HEK293 (cell line): ENCODE data around the gene SAPCD1.

ENCODE experiments used
- CTCF ChIA-PET: fragments of 350-600 bp; formaldehyde crosslinking; extraction: SDS; loops from one replicate; lab custom pipeline; 2021; ENCODE audit warnings: antibody characterized with exemption; lab: Yijun Ruan, JAX
- POLR2A ChIA-PET: fragments of 300-600 bp; formaldehyde crosslinking; extraction: SDS; loops from one replicate; lab custom pipeline; 2020; ENCODE audit warnings: antibody characterized with exemption, inconsistent platforms; lab: Yijun Ruan, JAX
- H3K27ac ChIP-seq: fragments of 200-500 bp; sonication (Bioruptor generic); 2 replicates; pipeline ENCODE4 v1.5.1; 2014; ENCODE audit warnings: low read depth, low read length, control low read depth, inconsistent platforms; ENCODE audit errors: extremely low read depth
- H3K36me3 ChIP-seq, 2 experiments: fragments of 200-500 bp in 1 of 2; sonication (Bioruptor generic) in 1 of 2; 1 replicate in 1 of 2; 2 replicates in 1 of 2; pipeline ENCODE4 v1.5.1; 2014 to 2017; ENCODE audit warnings: inconsistent platforms in 2 of 2, low read length in 2 of 2; ENCODE audit not compliant: control insufficient read depth in 2 of 2, insufficient read depth in 1 of 2
- H3K4me1 ChIP-seq: fragments of 200-500 bp; sonication (Bioruptor generic); 2 replicates; pipeline ENCODE4 v1.5.1; 2014; ENCODE audit warnings: mild to moderate bottlenecking, low read length, inconsistent platforms; ENCODE audit not compliant: control insufficient read depth, insufficient read depth
- H3K4me3 ChIP-seq: 2 replicates; pipeline ENCODE4 v1.5.1; 2011; ENCODE audit warnings: low read depth, mild to moderate bottlenecking, control low read depth, low read length, moderate library complexity
- H3K9me3 ChIP-seq: fragments of 200-500 bp; sonication (Bioruptor generic); 2 replicates; pipeline ENCODE4 v1.5.1; 2014; ENCODE audit warnings: low read depth, low read length, inconsistent platforms; ENCODE audit not compliant: control insufficient read depth, insufficient read depth
- GLIS1 ChIP-seq: fragments of 450-650 bp; formaldehyde crosslinking; IDR thresholded peaks from 2 replicates; pipeline ENCODE4 v1.5.1; 2016; ENCODE audit warnings: missing biosample characterization, missing genetic modification characterization
- OVOL3 ChIP-seq: fragments of 450-650 bp; formaldehyde crosslinking; IDR thresholded peaks from 2 replicates; pipeline ENCODE4 v1.5.1; 2016; ENCODE audit warnings: missing biosample characterization, missing genetic modification characterization
- YY1 ChIP-seq: fragments of 450-650 bp; formaldehyde crosslinking; IDR thresholded peaks from 2 replicates; pipeline ENCODE4 v1.5.1; 2018; ENCODE audit warnings: missing biosample characterization, missing genetic modification characterization
- ZNF16 ChIP-seq: fragments of 450-650 bp; formaldehyde crosslinking; IDR thresholded peaks from 2 replicates; pipeline ENCODE4 v1.5.1; 2016; ENCODE audit warnings: low read depth, missing biosample characterization, missing genetic modification characterization
- ZNF184 ChIP-seq: fragments of 450-650 bp; IDR thresholded peaks from 2 replicates; pipeline ENCODE4 v1.5.1; 2018; ENCODE audit warnings: missing biosample characterization, mild to moderate bottlenecking, missing genetic modification characterization
- ZNF221 ChIP-seq: fragments of 450-650 bp; formaldehyde crosslinking; IDR thresholded peaks from 2 replicates; pipeline ENCODE4 v1.5.1; 2017; ENCODE audit warnings: missing biosample characterization, missing genetic modification characterization, borderline replicate concordance
- ZNF274 ChIP-seq, 2 experiments: fragments of 200-500 bp in 1 of 2; fragments of 450-650 bp in 1 of 2; sonication (Bioruptor generic) in 1 of 2; formaldehyde crosslinking in 1 of 2; IDR thresholded peaks; 2 replicates each; pipeline versions ENCODE4 v1.5.1 to v1.6.1; 2014 to 2016; ENCODE audit warnings: borderline replicate concordance in 1 of 2, inconsistent platforms in 1 of 2, low read length in 1 of 2, missing biosample characterization in 1 of 2, missing genetic modification characterization in 1 of 2
- ZNF654 ChIP-seq: fragments of 450-650 bp; formaldehyde crosslinking; IDR thresholded peaks from 2 replicates; pipeline ENCODE4 v1.5.1; 2016; ENCODE audit warnings: low read depth, missing biosample characterization, missing genetic modification characterization
- ZNF747 ChIP-seq: fragments of 450-650 bp; formaldehyde crosslinking; IDR thresholded peaks from 2 replicates; pipeline ENCODE4 v1.5.1; 2016; ENCODE audit warnings: missing biosample characterization, missing genetic modification characterization
- ZNF768 ChIP-seq: fragments of 450-650 bp; formaldehyde crosslinking; IDR thresholded peaks from 2 replicates; pipeline ENCODE4 v1.5.1; 2018; ENCODE audit warnings: missing biosample characterization, mild to moderate bottlenecking, missing genetic modification characterization
- ZNF830 ChIP-seq: fragments of 450-650 bp; IDR thresholded peaks from 2 replicates; pipeline ENCODE4 v1.5.0; 2018; ENCODE audit warnings: missing biosample characterization, missing genetic modification characterization, low read depth, mild to moderate bottlenecking, moderate library complexity
- TF ChIP-seq, protein P1 (sequence below): fragments of 450-650 bp; formaldehyde crosslinking; IDR thresholded peaks from 2 replicates; pipeline ENCODE4 v1.5.1; 2016; ENCODE audit warnings: missing biosample characterization, missing genetic modification characterization
- TF ChIP-seq, protein P2 (sequence below): fragments of 450-650 bp; formaldehyde crosslinking; IDR thresholded peaks from 2 replicates; pipeline ENCODE4 v1.5.1; 2016; ENCODE audit warnings: missing biosample characterization, missing genetic modification characterization
- TF ChIP-seq, protein P3 (sequence below): fragments of 450-650 bp; formaldehyde crosslinking; IDR thresholded peaks from 2 replicates; pipeline ENCODE4 v1.5.1; 2017; ENCODE audit warnings: missing biosample characterization, missing genetic modification characterization
- TF ChIP-seq, protein P4 (sequence below): fragments of 450-650 bp; formaldehyde crosslinking; IDR thresholded peaks from 2 replicates; pipeline ENCODE4 v1.5.1; 2016; ENCODE audit warnings: missing biosample characterization, missing genetic modification characterization

Gene SAPCD1

DNA sequence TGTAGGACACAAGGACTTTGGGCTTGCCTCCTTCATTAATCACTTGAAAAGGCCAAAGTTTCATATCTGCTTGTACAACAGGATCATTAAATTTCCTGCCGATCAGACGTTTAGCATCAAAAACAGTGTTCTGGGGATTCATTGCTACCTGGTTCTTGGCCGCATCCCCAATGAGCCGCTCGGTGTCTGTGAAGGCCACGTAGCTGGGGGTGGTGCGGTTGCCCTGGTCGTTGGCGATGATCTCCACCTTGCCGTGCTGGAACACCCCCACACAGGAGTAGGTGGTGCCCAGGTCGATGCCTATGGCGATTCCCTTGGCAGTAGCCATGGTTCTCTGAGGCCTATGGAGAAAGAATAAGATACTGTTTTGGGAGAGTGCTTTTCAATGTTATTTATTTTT lies 49.2 kb downstream of the SAPCD1 start:
- no peaks in the 10 kb centered on the region for H3K9me3 ChIP-seq
- peaks cover 0 to 6% of the 10 kb centered on the region in 2 experiments; a peak in 1 of 3 replicates for H3K36me3 ChIP-seq
- no peak overlapping the region for H3K27ac ChIP-seq
- TF ChIP-seq, protein P1, sequence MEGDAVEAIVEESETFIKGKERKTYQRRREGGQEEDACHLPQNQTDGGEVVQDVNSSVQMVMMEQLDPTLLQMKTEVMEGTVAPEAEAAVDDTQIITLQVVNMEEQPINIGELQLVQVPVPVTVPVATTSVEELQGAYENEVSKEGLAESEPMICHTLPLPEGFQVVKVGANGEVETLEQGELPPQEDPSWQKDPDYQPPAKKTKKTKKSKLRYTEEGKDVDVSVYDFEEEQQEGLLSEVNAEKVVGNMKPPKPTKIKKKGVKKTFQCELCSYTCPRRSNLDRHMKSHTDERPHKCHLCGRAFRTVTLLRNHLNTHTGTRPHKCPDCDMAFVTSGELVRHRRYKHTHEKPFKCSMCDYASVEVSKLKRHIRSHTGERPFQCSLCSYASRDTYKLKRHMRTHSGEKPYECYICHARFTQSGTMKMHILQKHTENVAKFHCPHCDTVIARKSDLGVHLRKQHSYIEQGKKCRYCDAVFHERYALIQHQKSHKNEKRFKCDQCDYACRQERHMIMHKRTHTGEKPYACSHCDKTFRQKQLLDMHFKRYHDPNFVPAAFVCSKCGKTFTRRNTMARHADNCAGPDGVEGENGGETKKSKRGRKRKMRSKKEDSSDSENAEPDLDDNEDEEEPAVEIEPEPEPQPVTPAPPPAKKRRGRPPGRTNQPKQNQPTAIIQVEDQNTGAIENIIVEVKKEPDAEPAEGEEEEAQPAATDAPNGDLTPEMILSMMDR (tag by site-specific recombination) = no peak
- TF ChIP-seq ZNF830 (tag by site-specific recombination) (no peak), ZNF184 (tag by site-specific recombination) (no peak), ZNF221 (tag by site-specific recombination) (no peak), GLIS1 (tag by site-specific recombination) (no peak), ZNF654 (tag by site-specific recombination) (no peak), ZNF768 (no peak), ZNF16 (no peak), OVOL3 (tag by site-specific recombination) (no peak), ZNF274 (IDR thresholded peaks at IDR 0.05; ENCODE audit: low read length) (no peak), ZNF274 (tag by site-specific recombination; IDR thresholded peaks at IDR 0.05; ENCODE audit: borderline replicate concordance) (no peak), YY1 (tag by site-specific recombination) (no peak)
- TF ChIP-seq, protein P2, sequence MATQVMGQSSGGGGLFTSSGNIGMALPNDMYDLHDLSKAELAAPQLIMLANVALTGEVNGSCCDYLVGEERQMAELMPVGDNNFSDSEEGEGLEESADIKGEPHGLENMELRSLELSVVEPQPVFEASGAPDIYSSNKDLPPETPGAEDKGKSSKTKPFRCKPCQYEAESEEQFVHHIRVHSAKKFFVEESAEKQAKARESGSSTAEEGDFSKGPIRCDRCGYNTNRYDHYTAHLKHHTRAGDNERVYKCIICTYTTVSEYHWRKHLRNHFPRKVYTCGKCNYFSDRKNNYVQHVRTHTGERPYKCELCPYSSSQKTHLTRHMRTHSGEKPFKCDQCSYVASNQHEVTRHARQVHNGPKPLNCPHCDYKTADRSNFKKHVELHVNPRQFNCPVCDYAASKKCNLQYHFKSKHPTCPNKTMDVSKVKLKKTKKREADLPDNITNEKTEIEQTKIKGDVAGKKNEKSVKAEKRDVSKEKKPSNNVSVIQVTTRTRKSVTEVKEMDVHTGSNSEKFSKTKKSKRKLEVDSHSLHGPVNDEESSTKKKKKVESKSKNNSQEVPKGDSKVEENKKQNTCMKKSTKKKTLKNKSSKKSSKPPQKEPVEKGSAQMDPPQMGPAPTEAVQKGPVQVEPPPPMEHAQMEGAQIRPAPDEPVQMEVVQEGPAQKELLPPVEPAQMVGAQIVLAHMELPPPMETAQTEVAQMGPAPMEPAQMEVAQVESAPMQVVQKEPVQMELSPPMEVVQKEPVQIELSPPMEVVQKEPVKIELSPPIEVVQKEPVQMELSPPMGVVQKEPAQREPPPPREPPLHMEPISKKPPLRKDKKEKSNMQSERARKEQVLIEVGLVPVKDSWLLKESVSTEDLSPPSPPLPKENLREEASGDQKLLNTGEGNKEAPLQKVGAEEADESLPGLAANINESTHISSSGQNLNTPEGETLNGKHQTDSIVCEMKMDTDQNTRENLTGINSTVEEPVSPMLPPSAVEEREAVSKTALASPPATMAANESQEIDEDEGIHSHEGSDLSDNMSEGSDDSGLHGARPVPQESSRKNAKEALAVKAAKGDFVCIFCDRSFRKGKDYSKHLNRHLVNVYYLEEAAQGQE (tag by site-specific recombination) = no peak
- TF ChIP-seq, protein P3, sequence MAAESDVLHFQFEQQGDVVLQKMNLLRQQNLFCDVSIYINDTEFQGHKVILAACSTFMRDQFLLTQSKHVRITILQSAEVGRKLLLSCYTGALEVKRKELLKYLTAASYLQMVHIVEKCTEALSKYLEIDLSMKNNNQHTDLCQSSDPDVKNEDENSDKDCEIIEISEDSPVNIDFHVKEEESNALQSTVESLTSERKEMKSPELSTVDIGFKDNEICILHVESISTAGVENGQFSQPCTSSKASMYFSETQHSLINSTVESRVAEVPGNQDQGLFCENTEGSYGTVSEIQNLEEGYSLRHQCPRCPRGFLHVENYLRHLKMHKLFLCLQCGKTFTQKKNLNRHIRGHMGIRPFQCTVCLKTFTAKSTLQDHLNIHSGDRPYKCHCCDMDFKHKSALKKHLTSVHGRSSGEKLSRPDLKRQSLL = no peak
- POLR2A ChIA-PET = interaction anchor here (0.7 to 5.6 kb wide), 2 partner anchors 14 to 287 kb away, joined by 3 to 206 read pairs; partner anchors contain the start of gene HSPA1B
- H3K4me1 ChIP-seq = peaks cover 4% of the 10 kb centered on the region; the same call in 1 of the 2 replicates
- no peak overlapping the region for H3K4me3 ChIP-seq
- CTCF ChIA-PET = interaction anchor here (0.6 to 3.1 kb wide), 2 partner anchors 16 to 120 kb away, joined by 3 to 13 read pairs; partner anchors contain the start of gene VARS1

DNA sequence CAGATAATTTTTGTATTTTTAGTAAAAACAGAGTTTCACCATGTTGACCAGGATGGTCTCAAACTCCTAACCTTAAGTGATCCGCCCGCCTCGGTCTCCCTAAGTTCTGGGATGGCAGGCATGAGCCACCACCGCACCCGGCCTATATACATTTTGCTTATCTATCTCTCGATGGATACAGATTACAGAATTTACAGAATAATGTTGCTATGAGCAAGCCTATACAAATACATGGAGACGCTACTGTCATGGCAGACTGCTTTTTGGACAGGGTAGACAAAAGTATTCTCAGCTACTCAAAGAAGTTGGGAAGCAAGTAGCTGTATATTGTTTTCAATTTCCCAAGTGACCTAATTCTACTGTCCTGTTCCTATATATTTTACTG lies 51.0 kb downstream of the SAPCD1 start:
- ChIA-PET POLR2A (interaction anchor here (0.9 to 5.6 kb wide), 8 partner anchors 9 to 50 kb away, joined by 3 to 206 read pairs (median 11); partner anchors contain the start of genes HSPA1B, NEU1 and VARS1), CTCF (interaction anchor here (0.7 to 3.1 kb wide), 6 partner anchors 8 to 23 kb away, joined by 3 to 13 read pairs (median 4); partner anchors contain the start of genes HSPA1B and VARS1)
- H3K9me3 ChIP-seq = no peaks in the 10 kb centered on the region
- no peak overlapping the region for H3K4me3 ChIP-seq
- TF ChIP-seq ZNF747 (tag by site-specific recombination) = no peak
- TF ChIP-seq, protein P4, sequence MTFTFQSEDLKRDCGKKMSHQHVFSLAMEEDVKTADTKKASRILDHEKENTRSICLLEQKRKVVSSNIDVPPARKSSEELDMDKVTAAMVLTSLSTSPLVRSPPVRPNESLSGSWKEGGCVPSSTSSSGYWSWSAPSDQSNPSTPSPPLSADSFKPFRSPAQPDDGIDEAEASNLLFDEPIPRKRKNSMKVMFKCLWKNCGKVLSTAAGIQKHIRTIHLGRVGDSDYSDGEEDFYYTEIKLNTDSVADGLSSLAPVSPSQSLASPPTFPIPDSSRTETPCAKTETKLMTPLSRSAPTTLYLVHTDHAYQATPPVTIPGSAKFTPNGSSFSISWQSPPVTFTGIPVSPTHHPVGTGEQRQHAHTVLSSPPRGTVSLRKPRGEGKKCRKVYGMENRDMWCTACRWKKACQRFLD (tag by site-specific recombination) = no peak
- no peak for TF ChIP-seq ZNF184 (tag by site-specific recombination)
- H3K4me1 ChIP-seq = peaks cover 4% of the 10 kb centered on the region; the same call in 1 of the 2 replicates
- peaks cover 0 to 18% of the 10 kb centered on the region in 2 experiments; a peak in 1 of 3 replicates for H3K36me3 ChIP-seq
- peak overlapping the region; percentile 80 for H3K27ac ChIP-seq
